HL-60 (cell line): Measurements from ENCODE around the gene CCL11.

Experiments
- DNase-seq, 2 experiments: peaks; one replicate each; pipeline ENCODE4 v3.0.0-alpha.2; 2010 to 2020; ENCODE audit warnings: low read depth in 1 of 2, low spot score in 1 of 2
- H3K27ac ChIP-seq: fragments of 250-450 bp; sonication (Bioruptor Pico); replicated peaks from 2 replicates; pipeline ENCODE4 v1.5.1; 2020; ENCODE audit warnings: mild to moderate bottlenecking, moderate library complexity
- H3K27me3 ChIP-seq: fragments of 250-450 bp; sonication (Bioruptor Pico); 2 replicates; pipeline ENCODE4 v1.5.1; 2021; ENCODE audit warnings: mild to moderate bottlenecking, moderate library complexity; ENCODE audit not compliant: insufficient read depth, poor library complexity, severe bottlenecking
- H3K4me3 ChIP-seq: replicated peaks from 2 replicates; pipeline ENCODE4 v1.5.1; 2011; ENCODE audit warnings: mild to moderate bottlenecking, control low read depth, low read length; ENCODE audit not compliant: insufficient read depth
- CTCF ChIP-seq: IDR thresholded peaks from one replicate; pipeline ENCODE4 v1.5.1; 2011; ENCODE audit warnings: low read length, control low read depth, inconsistent platforms; ENCODE audit not compliant: insufficient read depth
- GABPA ChIP-seq: IDR thresholded peaks from 2 replicates; pipeline ENCODE4 v1.6.1; 2012; ENCODE audit warnings: low read depth
- POLR2AphosphoS5 ChIP-seq: IDR thresholded peaks from 2 replicates; pipeline ENCODE4 v1.6.1; 2012; ENCODE audit warnings: low read depth
- REST ChIP-seq: IDR thresholded peaks from 2 replicates; pipeline ENCODE4 v1.6.1; 2012; ENCODE audit warnings: low read depth; ENCODE audit not compliant: insufficient replicate concordance
- SPI1 ChIP-seq: IDR thresholded peaks from 2 replicates; pipeline ENCODE4 v1.6.1; 2012; ENCODE audit warnings: low read depth, mild to moderate bottlenecking, borderline replicate concordance

CCL11 gene

GRCh38 chr17:34305061-34305460 is 19.5 kb downstream of the CCL11 start:
- H3K4me3 ChIP-seq = no peak overlapping the region
- DNase-seq = no peak
- no peak overlapping the region for H3K27ac ChIP-seq

GRCh38 chr17:34305606-34306005 is 20.1 kb downstream of the CCL11 start:
- Histone ChIP-seq H3K4me3 (no peak overlapping the region), H3K27ac (no peak overlapping the region), H3K27me3 (no peaks in the 10 kb centered on the region)
- no peak for DNase-seq
- TF ChIP-seq REST (no peak), GABPA (no peak), CTCF (no peak), SPI1 (no peak), POLR2AphosphoS5 (no peak)

More at GRCh38 chr17:34305061-34305460, 19.5 kb downstream of the CCL11 start:
- TF ChIP-seq CTCF (no peak), REST (no peak), GABPA (no peak), SPI1 (no peak), POLR2AphosphoS5 (no peak)
- H3K27me3 ChIP-seq = no peaks in the 10 kb centered on the region

GRCh38 chr17:34306466-34306865 is 20.9 kb downstream of the CCL11 start:
- no peak overlapping the region for H3K4me3 ChIP-seq
- H3K27ac ChIP-seq = no peak overlapping the region
- no peak for DNase-seq
- TF ChIP-seq SPI1 (no peak), POLR2AphosphoS5 (no peak), CTCF (no peak), GABPA (no peak), REST (no peak)
- no peaks in the 10 kb centered on the region for H3K27me3 ChIP-seq
